D721Med (cell line): ENCODE data around the gene LOC101059915.

Experiments
- DNase-seq: peaks from one replicate; pipeline ENCODE4 v3.0.0; 2011; ENCODE audit warnings: low spot score; ENCODE audit not compliant: insufficient read length
- FAIRE-seq: peaks from 2 replicates; lab custom pipeline; 2011; peaks lifted over from hg19 to GRCh38; lab: Jason Lieb, UNC
- CTCF ChIP-seq: IDR thresholded peaks from 2 replicates; pipeline ENCODE4 v1.5.1; 2012; ENCODE audit warnings: mild to moderate bottlenecking, control low read depth; ENCODE audit not compliant: insufficient read depth; ENCODE audit errors: missing control alignments

LOC101059915 gene

GRCh38 chrX:71667328-71668247 is at the start of gene LOC101059915:
Gene LOC101059915 (plus strand): TSS chrX:71667546.
- DNase-seq (no peak), FAIRE-seq (no peak)

DNA sequence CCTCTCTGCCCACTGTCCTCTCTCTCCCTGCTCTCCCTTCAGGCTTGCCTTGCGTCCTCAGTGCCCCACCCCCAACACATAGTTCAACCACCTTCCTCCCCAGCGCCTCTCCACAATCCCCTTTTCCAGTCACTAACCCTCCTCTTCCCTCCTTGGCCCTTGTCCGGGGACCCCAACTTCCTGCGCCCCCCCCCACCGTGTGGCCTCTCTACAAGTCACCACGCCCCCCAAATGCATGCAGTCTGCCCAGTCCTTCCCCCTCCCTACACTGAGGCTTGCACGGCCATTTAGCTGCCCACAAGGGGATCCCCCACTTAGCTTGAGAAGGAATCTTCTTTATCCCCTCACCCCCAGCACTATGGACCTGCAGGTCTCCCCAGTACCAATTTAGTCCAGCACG is 49.6 kb upstream of the LOC101059915 start:
- no peak for TF ChIP-seq CTCF
- DNase-seq (no peak), FAIRE-seq (no peak)

More at GRCh38 chrX:71667328-71668247, at the start of gene LOC101059915:
- TF ChIP-seq CTCF = no peak

DNA sequence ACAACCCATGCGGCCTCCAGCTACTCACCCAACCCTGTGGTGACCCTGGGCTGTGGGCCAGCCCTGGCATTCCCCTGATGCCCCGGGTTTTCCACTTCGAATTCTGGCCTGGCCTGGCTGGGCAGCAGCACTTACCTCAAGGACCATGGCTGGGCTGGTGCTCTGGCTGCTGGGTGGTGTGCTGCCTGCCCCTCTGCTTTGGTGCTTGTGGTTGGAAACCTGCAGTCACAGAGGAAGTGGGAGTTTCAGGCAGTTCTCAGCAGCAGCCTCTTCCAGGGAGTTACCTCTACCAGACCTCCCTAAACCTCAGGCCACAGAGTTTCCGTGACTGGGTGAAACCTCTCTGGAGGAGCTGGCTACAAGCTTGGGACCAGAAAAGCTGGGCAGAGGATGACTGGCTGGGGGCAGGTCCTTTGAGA is 49.0 kb upstream of the LOC101059915 start, which contains the start of gene CXCR3:
TSS of gene CXCR3 (minus strand) at position 209 of the 419 bp plus-strand sequence. CDS start at position 147, 62 bp downstream.
- TF ChIP-seq CTCF = no peak
- DNase-seq (no peak), FAIRE-seq (no peak)

DNA sequence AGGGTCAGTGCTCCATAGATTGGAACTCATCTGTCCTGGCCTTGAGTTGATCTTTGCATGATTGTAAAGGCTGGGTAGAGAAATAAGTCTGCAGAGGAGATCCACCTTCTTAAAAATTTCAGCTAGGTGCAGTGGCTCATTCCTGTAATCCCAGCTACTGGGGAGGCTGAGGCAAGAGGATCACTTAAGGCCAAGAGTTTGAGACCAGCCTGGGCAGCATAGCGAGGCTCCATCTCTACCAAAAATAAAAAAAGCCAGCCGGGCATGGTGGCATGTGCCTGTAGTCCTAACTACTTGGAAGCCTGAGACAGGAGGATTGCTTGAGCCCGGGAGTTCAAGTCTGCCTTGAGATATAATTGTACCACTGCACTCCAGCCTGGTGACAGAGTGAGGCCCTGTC is 48.6 kb upstream of the LOC101059915 start:
- no peak for TF ChIP-seq CTCF
- DNase-seq (no peak), FAIRE-seq (no peak)

DNA sequence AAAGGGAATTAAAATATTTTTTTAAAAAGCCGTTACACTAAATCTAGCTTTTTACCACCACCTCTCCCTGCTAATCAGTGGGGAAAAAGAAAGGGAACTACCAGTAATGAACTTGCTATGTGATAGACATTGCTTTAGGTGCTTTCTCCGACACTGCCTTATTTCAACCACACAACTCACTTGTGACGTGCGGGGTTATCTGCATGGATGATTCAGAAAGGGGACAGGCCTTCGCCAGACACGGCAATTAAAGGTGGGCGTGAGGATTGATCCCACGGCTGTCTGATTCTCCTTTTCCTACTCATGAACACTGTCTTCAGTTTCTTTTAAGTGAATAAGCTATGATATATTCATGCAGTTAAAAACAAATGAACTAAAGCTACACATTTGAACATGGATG is 48.2 kb upstream of the LOC101059915 start:
- DNase-seq (no peak), FAIRE-seq (no peak)
- no peak for TF ChIP-seq CTCF

DNA sequence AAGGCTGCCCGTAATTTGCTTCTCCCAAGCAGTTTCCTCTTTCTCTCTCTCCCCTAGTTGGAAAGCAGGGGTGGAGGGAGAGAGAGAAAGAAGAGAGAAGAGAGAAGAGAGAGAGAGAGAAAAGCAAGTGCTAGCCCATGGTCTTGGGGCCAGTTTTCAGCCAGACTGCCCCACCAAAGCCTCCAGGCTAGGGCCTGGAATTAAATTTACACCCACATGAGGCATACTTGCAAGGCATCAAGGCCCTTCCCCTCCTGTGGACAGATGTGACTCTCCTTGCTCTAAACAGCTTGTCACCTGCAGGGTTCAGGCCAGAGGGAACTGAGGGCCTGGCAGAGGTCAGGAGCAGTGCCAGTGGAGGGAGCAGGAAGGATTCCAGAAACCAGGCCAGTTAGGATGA is 47.4 kb upstream of the LOC101059915 start:
- DNase-seq (no peak), FAIRE-seq (no peak)
- TF ChIP-seq CTCF = no peak

DNA sequence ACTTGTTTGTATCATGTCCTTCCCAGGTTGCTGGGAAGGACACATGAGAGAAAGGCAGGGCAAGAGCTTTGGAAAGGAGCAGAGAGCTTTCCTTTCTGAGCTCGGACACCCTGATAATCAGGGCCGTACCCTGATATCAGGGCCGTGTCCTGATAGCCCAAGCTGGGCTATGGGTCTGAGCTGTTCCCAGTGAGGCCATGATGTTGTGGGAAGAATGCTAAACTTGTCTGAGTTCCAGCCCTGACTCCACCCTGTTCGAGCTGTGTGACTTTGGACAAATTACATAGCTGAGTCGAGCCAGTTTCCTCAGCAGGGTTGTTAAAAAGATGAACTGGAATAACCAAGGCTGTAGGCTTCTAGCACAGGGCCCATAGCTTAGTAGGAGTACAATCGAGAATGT is 45.7 kb upstream of the LOC101059915 start:
- DNase-seq (no peak), FAIRE-seq (no peak)

More for the DNA sequence above, 45.7 kb upstream of the LOC101059915 start:
- no peak for TF ChIP-seq CTCF
